ENCODE data around the gene ZMYND11. TPM values are rescaled to one million over a fixed set of nuclear protein-coding genes. Genes with fewer than 3 reads are reported as not detected.

ZMYND11 gene
- total and polyA plus RNA-seq, 2 experiments from 2014 or later: 31.5 to 70.2 TPM

DNA sequence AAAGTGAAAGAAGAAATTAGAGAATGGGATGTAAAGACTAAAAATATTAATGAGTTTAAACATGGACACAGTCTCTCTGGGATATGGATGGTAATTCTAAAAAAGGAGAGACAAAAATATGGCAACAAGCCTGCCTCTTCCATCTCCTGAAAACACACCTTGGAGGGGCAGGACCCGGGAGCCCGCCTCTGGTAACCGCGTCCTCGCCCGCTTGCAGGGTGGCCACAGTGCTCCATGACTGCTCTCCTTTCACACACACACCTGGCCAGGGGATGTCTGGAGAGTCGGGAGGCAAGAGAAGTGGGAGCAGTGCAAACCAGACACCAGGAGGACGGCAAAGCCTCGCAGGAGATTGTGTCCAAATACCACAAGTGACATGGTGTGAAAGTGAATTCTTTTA is 166.3 kb downstream of the ZMYND11 start:
- H3K9me3 ChIP-seq (ENCODE audit: low read depth): no peaks in the 10 kb centered on the region
- H3K79me2 ChIP-seq: no peaks in the 10 kb centered on the region
- TF ChIP-seq EZH2 (IDR thresholded peaks at IDR 0.05; ENCODE audit: borderline replicate concordance): no peak
- TF ChIP-seq, protein P1, sequence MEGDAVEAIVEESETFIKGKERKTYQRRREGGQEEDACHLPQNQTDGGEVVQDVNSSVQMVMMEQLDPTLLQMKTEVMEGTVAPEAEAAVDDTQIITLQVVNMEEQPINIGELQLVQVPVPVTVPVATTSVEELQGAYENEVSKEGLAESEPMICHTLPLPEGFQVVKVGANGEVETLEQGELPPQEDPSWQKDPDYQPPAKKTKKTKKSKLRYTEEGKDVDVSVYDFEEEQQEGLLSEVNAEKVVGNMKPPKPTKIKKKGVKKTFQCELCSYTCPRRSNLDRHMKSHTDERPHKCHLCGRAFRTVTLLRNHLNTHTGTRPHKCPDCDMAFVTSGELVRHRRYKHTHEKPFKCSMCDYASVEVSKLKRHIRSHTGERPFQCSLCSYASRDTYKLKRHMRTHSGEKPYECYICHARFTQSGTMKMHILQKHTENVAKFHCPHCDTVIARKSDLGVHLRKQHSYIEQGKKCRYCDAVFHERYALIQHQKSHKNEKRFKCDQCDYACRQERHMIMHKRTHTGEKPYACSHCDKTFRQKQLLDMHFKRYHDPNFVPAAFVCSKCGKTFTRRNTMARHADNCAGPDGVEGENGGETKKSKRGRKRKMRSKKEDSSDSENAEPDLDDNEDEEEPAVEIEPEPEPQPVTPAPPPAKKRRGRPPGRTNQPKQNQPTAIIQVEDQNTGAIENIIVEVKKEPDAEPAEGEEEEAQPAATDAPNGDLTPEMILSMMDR (IDR thresholded peaks at IDR 0.05; ENCODE audit: poor library complexity): no peak
- TF ChIP-seq EZH2phosphoT487 (IDR thresholded peaks at IDR 0.05; ENCODE audit: low read depth, severe bottlenecking, unreplicated experiment): no peak
- no peak overlapping the region for H3K27ac ChIP-seq
- H3K27me3 ChIP-seq: no peaks in the 10 kb centered on the region
- no peak overlapping the region for H2AFZ ChIP-seq
- H4K20me1 ChIP-seq (ENCODE audit: insufficient read depth, poor library complexity, severe bottlenecking): no peaks in the 10 kb centered on the region
- H3K36me3 ChIP-seq (replicated peaks; ENCODE audit: insufficient read depth, low read depth): no peaks in the 10 kb centered on the region
- DNase-seq (ENCODE audit: low spot score): no peak
- no peak overlapping the region for H3K4me3 ChIP-seq
- H3K4me1 ChIP-seq (ENCODE audit: insufficient read depth): no peaks in the 10 kb centered on the region
- H3K9me2 ChIP-seq (replicated peaks; ENCODE audit: insufficient read depth): no peaks in the 10 kb centered on the region
- H3K4me2 ChIP-seq: no peak overlapping the region
- 97% methylated on average over 9 of the region's 9 CpGs for WGBS (ENCODE audit: low lambda C conversion rate, missing lambda C conversion rate)

Small RNA genes within 50 kb of the gene (small RNA-seq; reads per million reads assigned to genes)
- gene RNA5SP297 (0.12 reads per million), gene RNA5SP298 (0.53 reads per million, percentile 42 among the genes with 10 or more reads in this experiment)

Other genes starting within 250 kb of the ZMYND11 start
- 0.70 and 0.80 TPM in 2 replicates for gene TUBB8, start 86.2 kb upstream of the ZMYND11 start, total RNA-seq
- 0.10 and 0.23 TPM in 2 replicates for gene TUBB8, start 86.2 kb upstream of the ZMYND11 start, polyA plus RNA-seq

All from hepatocyte (in vitro differentiated cells).